OCI-LY1 (cell line): ENCODE measurements around the gene SPAG9.

Experiments used
- H2AFZ ChIP-seq: fragments of 200-600 bp; sonication (generic), shearing (Covaris generic); 2 replicates; pipeline ENCODE4 v1.6.0; 2014; ENCODE audit warnings: antibody characterized with exemption, mild to moderate bottlenecking, low read length
- H3F3A ChIP-seq: fragments of 200-600 bp; sonication (generic), shearing (Covaris generic); 2 replicates; pipeline ENCODE4 v1.6.0; 2014; ENCODE audit warnings: mild to moderate bottlenecking, antibody characterized with exemption, low read length, moderate library complexity; ENCODE audit not compliant: insufficient read depth
- H3K27ac ChIP-seq: fragments of 200-600 bp; sonication (generic); 2 replicates; pipeline ENCODE4 v1.5.1; 2014; ENCODE audit warnings: low read length, mixed run types, mild to moderate bottlenecking, low read depth; ENCODE audit not compliant: poor library complexity, severe bottlenecking
- H3K27me3 ChIP-seq: fragments of 200-600 bp; sonication (generic); 2 replicates; pipeline ENCODE4 v1.6.0; 2014; ENCODE audit warnings: antibody characterized with exemption, mild to moderate bottlenecking, low read length, moderate library complexity; ENCODE audit not compliant: insufficient read depth
- H3K36me3 ChIP-seq: fragments of 200-600 bp; sonication (generic); 2 replicates; pipeline ENCODE4 v1.6.1; 2014; ENCODE audit warnings: mild to moderate bottlenecking, antibody characterized with exemption, low read length, moderate library complexity, mixed read lengths; ENCODE audit not compliant: insufficient read depth
- H3K4me1 ChIP-seq: fragments of 200-600 bp; sonication (generic); 2 replicates; pipeline ENCODE4 v1.5.1; 2014; ENCODE audit warnings: mild to moderate bottlenecking, low read length, moderate library complexity; ENCODE audit not compliant: insufficient read depth, severe bottlenecking
- H3K4me2 ChIP-seq: fragments of 200-600 bp; sonication (generic), shearing (Covaris generic); 2 replicates; pipeline ENCODE4 v1.6.1; 2014; ENCODE audit warnings: low read length
- H3K4me3 ChIP-seq: fragments of 200-600 bp; sonication (generic); 2 replicates; pipeline ENCODE4 v1.5.1; 2014; ENCODE audit warnings: low read length, low read depth, mild to moderate bottlenecking, mixed read lengths; ENCODE audit not compliant: poor library complexity, severe bottlenecking
- H3K79me2 ChIP-seq: fragments of 200-600 bp; shearing (Covaris generic); 2 replicates; pipeline ENCODE4 v1.6.1; 2016; ENCODE audit warnings: mixed run types, low read length, mixed read lengths; ENCODE audit not compliant: insufficient read depth
- H3K9ac ChIP-seq: fragments of 200-600 bp; sonication (generic), shearing (Covaris generic); 2 replicates; pipeline ENCODE4 v1.6.1; 2014; ENCODE audit warnings: mild to moderate bottlenecking, low read length, mixed read lengths
- H3K9me2 ChIP-seq: fragments of 200-600 bp; sonication (generic), shearing (Covaris generic); 2 replicates; pipeline ENCODE4 v1.6.1; 2014; ENCODE audit warnings: low read depth, mild to moderate bottlenecking, low read length, mixed read lengths
- H3K9me3 ChIP-seq: fragments of 200-600 bp; shearing (Covaris generic); 2 replicates; pipeline ENCODE4 v1.6.1; 2014; ENCODE audit warnings: low read length, mixed read lengths
- H4K20me1 ChIP-seq: fragments of 200-600 bp; sonication (generic), shearing (Covaris generic); 2 replicates; pipeline ENCODE4 v1.6.0; 2016; ENCODE audit warnings: mild to moderate bottlenecking, low read length; ENCODE audit not compliant: insufficient read depth
- EZH2 ChIP-seq: fragments of 200-600 bp; sonication (generic), shearing (Covaris generic); IDR thresholded peaks from 2 replicates; pipeline ENCODE4 v1.8.0; 2017; ENCODE audit warnings: borderline replicate concordance, mixed run types, mild to moderate bottlenecking, antibody characterized with exemption, low read length, moderate library complexity, mixed read lengths
- TF ChIP-seq, protein P1 (sequence below): fragments of 200-600 bp; sonication (generic), shearing (Covaris generic); IDR thresholded peaks from 2 replicates; pipeline ENCODE4 v1.5.1; 2017; ENCODE audit warnings: mild to moderate bottlenecking, antibody characterized with exemption, low read length, moderate library complexity, mixed read lengths

The SPAG9 gene

DNA sequence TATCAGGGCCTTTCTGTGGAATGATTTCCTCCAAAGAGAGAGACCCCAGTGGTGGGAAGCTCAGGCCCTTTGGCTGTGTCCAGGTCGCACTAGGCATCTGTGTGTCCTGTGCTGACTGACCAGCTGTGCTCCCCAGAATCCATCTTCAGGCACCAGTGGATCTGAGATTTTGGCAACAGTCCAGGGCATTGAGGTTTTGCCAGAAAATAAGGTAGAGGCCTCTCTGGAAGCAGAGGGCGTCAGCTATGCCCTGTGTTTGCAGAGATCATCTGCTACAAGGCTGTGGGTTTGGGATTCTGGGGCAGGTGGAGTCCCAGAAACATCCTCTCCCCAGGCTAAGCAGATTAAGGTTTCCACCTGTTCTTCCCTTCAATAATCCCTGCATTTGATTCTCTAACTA lies 197.1 kb downstream of the SPAG9 start:
- no peaks in the 10 kb centered on the region for H3F3A ChIP-seq
- H3K4me1 ChIP-seq: peaks cover 10% of the 10 kb centered on the region
- no peak overlapping the region for H2AFZ ChIP-seq
- no peaks in the 10 kb centered on the region for H3K9me2 ChIP-seq
- no peaks in the 10 kb centered on the region for H3K79me2 ChIP-seq
- H3K9me3 ChIP-seq: no peaks in the 10 kb centered on the region
- H3K4me2 ChIP-seq: no peak overlapping the region
- H3K27me3 ChIP-seq: peaks cover 3% of the 10 kb centered on the region; the same call in 1 of the 2 replicates
- no peaks in the 10 kb centered on the region for H4K20me1 ChIP-seq
- H3K9ac ChIP-seq: no peak overlapping the region
- no peak overlapping the region for H3K4me3 ChIP-seq
- no peak for TF ChIP-seq EZH2
- TF ChIP-seq, protein P1, sequence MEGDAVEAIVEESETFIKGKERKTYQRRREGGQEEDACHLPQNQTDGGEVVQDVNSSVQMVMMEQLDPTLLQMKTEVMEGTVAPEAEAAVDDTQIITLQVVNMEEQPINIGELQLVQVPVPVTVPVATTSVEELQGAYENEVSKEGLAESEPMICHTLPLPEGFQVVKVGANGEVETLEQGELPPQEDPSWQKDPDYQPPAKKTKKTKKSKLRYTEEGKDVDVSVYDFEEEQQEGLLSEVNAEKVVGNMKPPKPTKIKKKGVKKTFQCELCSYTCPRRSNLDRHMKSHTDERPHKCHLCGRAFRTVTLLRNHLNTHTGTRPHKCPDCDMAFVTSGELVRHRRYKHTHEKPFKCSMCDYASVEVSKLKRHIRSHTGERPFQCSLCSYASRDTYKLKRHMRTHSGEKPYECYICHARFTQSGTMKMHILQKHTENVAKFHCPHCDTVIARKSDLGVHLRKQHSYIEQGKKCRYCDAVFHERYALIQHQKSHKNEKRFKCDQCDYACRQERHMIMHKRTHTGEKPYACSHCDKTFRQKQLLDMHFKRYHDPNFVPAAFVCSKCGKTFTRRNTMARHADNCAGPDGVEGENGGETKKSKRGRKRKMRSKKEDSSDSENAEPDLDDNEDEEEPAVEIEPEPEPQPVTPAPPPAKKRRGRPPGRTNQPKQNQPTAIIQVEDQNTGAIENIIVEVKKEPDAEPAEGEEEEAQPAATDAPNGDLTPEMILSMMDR: no peak
- no peak overlapping the region for H3K27ac ChIP-seq
- no peaks in the 10 kb centered on the region for H3K36me3 ChIP-seq

DNA sequence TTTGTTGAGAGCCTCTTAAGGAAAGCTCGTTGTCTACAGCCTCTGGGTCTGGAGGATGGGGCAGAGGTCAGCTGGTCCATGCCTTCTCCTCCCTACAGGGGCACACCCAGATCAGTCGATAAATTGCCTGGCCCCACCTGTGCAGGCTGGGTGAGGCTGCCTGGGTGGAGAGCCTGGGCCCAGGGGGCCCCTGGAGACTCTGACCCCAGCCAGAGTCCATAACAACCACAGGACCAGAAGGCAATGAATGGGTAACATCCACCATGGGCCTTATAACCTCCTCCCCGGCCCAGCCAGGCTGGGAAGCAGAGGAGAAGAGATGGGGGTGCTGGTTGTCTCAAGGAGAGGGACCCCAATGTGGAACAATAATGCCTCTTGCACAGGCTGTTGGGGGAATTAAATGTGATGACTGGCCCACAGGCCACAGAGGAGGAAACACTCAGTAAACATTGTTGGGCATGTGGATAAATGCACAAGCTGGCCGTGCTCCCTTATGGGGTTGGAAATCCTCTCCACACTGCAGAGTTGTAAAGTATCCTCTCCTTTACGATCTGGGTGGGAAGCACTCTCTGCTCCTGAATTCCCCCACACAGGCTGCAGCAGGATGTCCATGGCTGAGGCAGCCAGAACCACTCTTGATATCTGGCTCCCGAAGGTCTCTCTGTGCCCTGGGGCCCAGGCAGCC lies 197.8 kb downstream of the SPAG9 start:
- no peaks in the 10 kb centered on the region for H4K20me1 ChIP-seq
- no peaks in the 10 kb centered on the region for H3K9me2 ChIP-seq
- H3K9me3 ChIP-seq: no peaks in the 10 kb centered on the region
- peaks cover 10% of the 10 kb centered on the region for H3K4me1 ChIP-seq
- no peaks in the 10 kb centered on the region for H3K36me3 ChIP-seq
- H3K9ac ChIP-seq: no peak overlapping the region
- H3K79me2 ChIP-seq: no peaks in the 10 kb centered on the region
- H2AFZ ChIP-seq: no peak overlapping the region
- H3K4me2 ChIP-seq: no peak overlapping the region
- H3K27me3 ChIP-seq: peaks cover 3% of the 10 kb centered on the region; the same call in 1 of the 2 replicates
- H3K27ac ChIP-seq: no peak overlapping the region
- no peak overlapping the region for H3K4me3 ChIP-seq
- TF ChIP-seq, protein P1: no peak
- TF ChIP-seq EZH2: no peak
- H3F3A ChIP-seq: no peaks in the 10 kb centered on the region

DNA sequence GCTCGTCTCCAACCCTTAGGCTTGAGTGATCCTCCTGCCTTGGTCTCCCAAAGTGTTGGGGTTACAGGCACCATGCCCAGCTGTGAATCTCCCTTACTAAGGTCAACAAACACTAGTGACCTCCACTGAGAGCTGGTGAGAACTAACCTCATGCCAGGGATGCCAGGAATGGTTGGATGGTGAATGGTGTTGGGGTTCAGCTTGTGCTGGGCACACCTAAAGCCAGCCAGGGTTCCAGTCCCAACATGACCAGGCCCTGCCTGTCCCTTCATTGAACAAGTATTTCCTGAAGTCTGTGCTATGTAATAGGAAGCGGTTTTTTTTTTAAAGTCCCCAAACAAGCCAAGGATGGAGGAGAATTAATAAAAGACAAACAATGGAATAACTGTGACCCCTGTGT lies 198.6 kb downstream of the SPAG9 start:
- Histone ChIP-seq H3K9ac (no peak overlapping the region), H3K27ac (no peak overlapping the region), H3K9me2 (no peaks in the 10 kb centered on the region), H3F3A (no peaks in the 10 kb centered on the region), H4K20me1 (no peaks in the 10 kb centered on the region), H3K79me2 (no peaks in the 10 kb centered on the region), H3K9me3 (no peaks in the 10 kb centered on the region), H3K4me3 (no peak overlapping the region), H3K36me3 (no peaks in the 10 kb centered on the region), H3K27me3 (peaks cover 3% of the 10 kb centered on the region; the same call in 1 of the 2 replicates), H2AFZ (no peak overlapping the region), H3K4me2 (no peak overlapping the region), H3K4me1 (peaks cover 15% of the 10 kb centered on the region)
- TF ChIP-seq, protein P1: no peak
- TF ChIP-seq EZH2: no peak
